GM23338 (cell line): Measurements from ENCODE around the gene MYO1E.

Experiments
- TF ChIP-seq, protein P1 (sequence below), 2 experiments: fragments of 200-600 bp in 1 of 2; sonication (generic) in 1 of 2; conservative IDR thresholded peaks; 2 replicates each; pipeline versions ENCODE4 v1.5.1 to v1.6.1; 2016 to 2017; ENCODE audit warnings: antibody characterized with exemption in 2 of 2, low read depth in 2 of 2, mild to moderate bottlenecking in 2 of 2, moderate library complexity in 1 of 2
- TF ChIP-seq, protein P2 (sequence below): IDR thresholded peaks from one replicate; pipeline ENCODE4 v1.6.1; 2018; ENCODE audit warnings: antibody characterized with exemption; ENCODE audit not compliant: unreplicated experiment

GRCh38 chr15:59377924-59378323, 5.3 kb upstream of the MYO1E start:
- TF ChIP-seq, protein P1, sequence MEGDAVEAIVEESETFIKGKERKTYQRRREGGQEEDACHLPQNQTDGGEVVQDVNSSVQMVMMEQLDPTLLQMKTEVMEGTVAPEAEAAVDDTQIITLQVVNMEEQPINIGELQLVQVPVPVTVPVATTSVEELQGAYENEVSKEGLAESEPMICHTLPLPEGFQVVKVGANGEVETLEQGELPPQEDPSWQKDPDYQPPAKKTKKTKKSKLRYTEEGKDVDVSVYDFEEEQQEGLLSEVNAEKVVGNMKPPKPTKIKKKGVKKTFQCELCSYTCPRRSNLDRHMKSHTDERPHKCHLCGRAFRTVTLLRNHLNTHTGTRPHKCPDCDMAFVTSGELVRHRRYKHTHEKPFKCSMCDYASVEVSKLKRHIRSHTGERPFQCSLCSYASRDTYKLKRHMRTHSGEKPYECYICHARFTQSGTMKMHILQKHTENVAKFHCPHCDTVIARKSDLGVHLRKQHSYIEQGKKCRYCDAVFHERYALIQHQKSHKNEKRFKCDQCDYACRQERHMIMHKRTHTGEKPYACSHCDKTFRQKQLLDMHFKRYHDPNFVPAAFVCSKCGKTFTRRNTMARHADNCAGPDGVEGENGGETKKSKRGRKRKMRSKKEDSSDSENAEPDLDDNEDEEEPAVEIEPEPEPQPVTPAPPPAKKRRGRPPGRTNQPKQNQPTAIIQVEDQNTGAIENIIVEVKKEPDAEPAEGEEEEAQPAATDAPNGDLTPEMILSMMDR (conservative IDR thresholded peaks at IDR 0.05; ENCODE audit: low read depth in 2 of 2): no peak
- TF ChIP-seq, protein P2, sequence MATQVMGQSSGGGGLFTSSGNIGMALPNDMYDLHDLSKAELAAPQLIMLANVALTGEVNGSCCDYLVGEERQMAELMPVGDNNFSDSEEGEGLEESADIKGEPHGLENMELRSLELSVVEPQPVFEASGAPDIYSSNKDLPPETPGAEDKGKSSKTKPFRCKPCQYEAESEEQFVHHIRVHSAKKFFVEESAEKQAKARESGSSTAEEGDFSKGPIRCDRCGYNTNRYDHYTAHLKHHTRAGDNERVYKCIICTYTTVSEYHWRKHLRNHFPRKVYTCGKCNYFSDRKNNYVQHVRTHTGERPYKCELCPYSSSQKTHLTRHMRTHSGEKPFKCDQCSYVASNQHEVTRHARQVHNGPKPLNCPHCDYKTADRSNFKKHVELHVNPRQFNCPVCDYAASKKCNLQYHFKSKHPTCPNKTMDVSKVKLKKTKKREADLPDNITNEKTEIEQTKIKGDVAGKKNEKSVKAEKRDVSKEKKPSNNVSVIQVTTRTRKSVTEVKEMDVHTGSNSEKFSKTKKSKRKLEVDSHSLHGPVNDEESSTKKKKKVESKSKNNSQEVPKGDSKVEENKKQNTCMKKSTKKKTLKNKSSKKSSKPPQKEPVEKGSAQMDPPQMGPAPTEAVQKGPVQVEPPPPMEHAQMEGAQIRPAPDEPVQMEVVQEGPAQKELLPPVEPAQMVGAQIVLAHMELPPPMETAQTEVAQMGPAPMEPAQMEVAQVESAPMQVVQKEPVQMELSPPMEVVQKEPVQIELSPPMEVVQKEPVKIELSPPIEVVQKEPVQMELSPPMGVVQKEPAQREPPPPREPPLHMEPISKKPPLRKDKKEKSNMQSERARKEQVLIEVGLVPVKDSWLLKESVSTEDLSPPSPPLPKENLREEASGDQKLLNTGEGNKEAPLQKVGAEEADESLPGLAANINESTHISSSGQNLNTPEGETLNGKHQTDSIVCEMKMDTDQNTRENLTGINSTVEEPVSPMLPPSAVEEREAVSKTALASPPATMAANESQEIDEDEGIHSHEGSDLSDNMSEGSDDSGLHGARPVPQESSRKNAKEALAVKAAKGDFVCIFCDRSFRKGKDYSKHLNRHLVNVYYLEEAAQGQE: no peak
